ENCODE measurements around the gene UIMC1. TPM values are rescaled to one million over a fixed set of nuclear protein-coding genes. Genes with fewer than 3 reads are reported as not detected.

UIMC1 gene
- total RNA-seq, 1 donor from 2014 or later = 24.5 TPM

- Histone ChIP-seq H3K36me3 (ENCODE audit: control insufficient read depth, insufficient read depth, low read length) (peaks cover 10% of the 10 kb centered on the region), H3K27me3 (ENCODE audit: control insufficient read depth, insufficient read depth, low read length) (no peaks in the 10 kb centered on the region), H3K4me3 (ENCODE audit: low read depth, low read length) (no peak overlapping the region)
- TF ChIP-seq CTCF (IDR thresholded peaks at IDR 0.05; ENCODE audit: insufficient read depth, low read length, severe bottlenecking) = no peak
- DNase-seq (ENCODE audit: low read depth) (no peak), FAIRE-seq (no peak)
Measured at GRCh38 chr5:176948458-176948857, 58.1 kb downstream of the UIMC1 start.

- Histone ChIP-seq H3K4me3 (ENCODE audit: low read depth, low read length) (no peak overlapping the region), H3K36me3 (ENCODE audit: control insufficient read depth, insufficient read depth, low read length) (peaks cover 10% of the 10 kb centered on the region), H3K27me3 (ENCODE audit: control insufficient read depth, insufficient read depth, low read length) (no peaks in the 10 kb centered on the region)
- TF ChIP-seq CTCF (IDR thresholded peaks at IDR 0.05; ENCODE audit: insufficient read depth, low read length, severe bottlenecking) = no peak
- FAIRE-seq (no peak), DNase-seq (ENCODE audit: low read depth) (no peak)
Measured at GRCh38 chr5:176947847-176948246, 58.7 kb downstream of the UIMC1 start.

GRCh38 chr5:176944268-176944667 is 62.3 kb downstream of the UIMC1 start:
- Histone ChIP-seq H3K4me3 (ENCODE audit: low read depth, low read length) (no peak overlapping the region), H3K36me3 (ENCODE audit: control insufficient read depth, insufficient read depth, low read length) (peaks cover 4% of the 10 kb centered on the region), H3K27me3 (ENCODE audit: control insufficient read depth, insufficient read depth, low read length) (no peaks in the 10 kb centered on the region)
- no peak for FAIRE-seq
- DNase-seq (ENCODE audit: low read depth) = no peak
- no peak for TF ChIP-seq CTCF (IDR thresholded peaks at IDR 0.05; ENCODE audit: insufficient read depth, low read length, severe bottlenecking)

- Histone ChIP-seq H3K36me3 (ENCODE audit: control insufficient read depth, insufficient read depth, low read length) (peaks cover 4% of the 10 kb centered on the region), H3K4me3 (ENCODE audit: low read depth, low read length) (no peak overlapping the region), H3K27me3 (ENCODE audit: control insufficient read depth, insufficient read depth, low read length) (no peaks in the 10 kb centered on the region)
- DNase-seq (ENCODE audit: low read depth) (no peak), FAIRE-seq (no peak)
- no peak for TF ChIP-seq CTCF (IDR thresholded peaks at IDR 0.05; ENCODE audit: insufficient read depth, low read length, severe bottlenecking)
Measured at GRCh38 chr5:176943816-176944215, 62.8 kb downstream of the UIMC1 start.

- H3K27me3 ChIP-seq (ENCODE audit: control insufficient read depth, insufficient read depth, low read length) = no peaks in the 10 kb centered on the region
- no peak overlapping the region for H3K4me3 ChIP-seq (ENCODE audit: low read depth, low read length)
- no peak for TF ChIP-seq CTCF (IDR thresholded peaks at IDR 0.05; ENCODE audit: insufficient read depth, low read length, severe bottlenecking)
- FAIRE-seq = no peak
- H3K36me3 ChIP-seq (ENCODE audit: control insufficient read depth, insufficient read depth, low read length) = peaks cover 7% of the 10 kb centered on the region
- no peak for DNase-seq (ENCODE audit: low read depth)
Measured at GRCh38 chr5:176941951-176942350, 64.6 kb downstream of the UIMC1 start.

GRCh38 chr5:176938472-176938871 is 68.1 kb downstream of the UIMC1 start:
- peaks cover 4% of the 10 kb centered on the region for H3K36me3 ChIP-seq (ENCODE audit: control insufficient read depth, insufficient read depth, low read length)
- no peak for FAIRE-seq
- DNase-seq (ENCODE audit: low read depth) = no peak

More at GRCh38 chr5:176938472-176938871, 68.1 kb downstream of the UIMC1 start:
- Histone ChIP-seq H3K4me3 (ENCODE audit: low read depth, low read length) (no peak overlapping the region), H3K27me3 (ENCODE audit: control insufficient read depth, insufficient read depth, low read length) (no peaks in the 10 kb centered on the region)
- no peak for TF ChIP-seq CTCF (IDR thresholded peaks at IDR 0.05; ENCODE audit: insufficient read depth, low read length, severe bottlenecking)

All from bronchial epithelial cell (primary cell).